GM06990 (cell line): ENCODE measurements around the gene ESRRG.

Source experiments
- DNase-seq: peaks from one replicate; pipeline ENCODE4 v3.0.0-alpha.2; 2011; ENCODE audit not compliant: insufficient read length; ENCODE audit errors: extremely low read depth
- H3K27me3 ChIP-seq: replicated peaks from 2 replicates; pipeline ENCODE4 v1.6.0; 2011; ENCODE audit warnings: low read length; ENCODE audit not compliant: control insufficient read depth, insufficient read depth
- H3K36me3 ChIP-seq: 2 replicates; pipeline ENCODE4 v1.5.1; 2011; ENCODE audit warnings: low read length; ENCODE audit not compliant: control insufficient read depth, insufficient read depth
- H3K4me3 ChIP-seq: replicated peaks from 2 replicates; pipeline ENCODE4 v1.5.1; 2011; ENCODE audit warnings: low read depth, mild to moderate bottlenecking, control low read depth, low read length
- TF ChIP-seq, protein P1 (sequence below): IDR thresholded peaks from 2 replicates; pipeline ENCODE4 v1.5.1; 2011; ENCODE audit warnings: low read length, control low read depth, mild to moderate bottlenecking, inconsistent platforms; ENCODE audit not compliant: insufficient read depth, poor library complexity, severe bottlenecking

Gene ESRRG

DNA sequence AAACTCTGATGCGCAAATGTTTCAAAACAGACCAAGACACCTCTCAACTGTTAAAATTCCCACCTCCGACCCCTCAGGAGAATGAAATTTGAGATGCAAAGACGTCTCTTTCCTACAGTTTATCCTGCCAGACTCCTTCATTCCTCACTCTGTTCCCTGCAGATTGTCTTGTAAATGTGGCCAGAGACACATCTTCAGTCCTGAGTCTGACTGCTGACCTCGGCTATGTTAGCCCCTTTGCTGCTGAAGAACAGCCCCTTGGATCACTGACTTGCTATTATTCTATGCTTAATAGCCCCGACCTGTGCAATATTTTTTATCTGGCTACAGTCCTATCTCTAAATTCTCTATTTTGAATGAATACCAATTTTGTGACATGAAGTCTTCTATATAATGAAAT is 16.6 kb upstream of the ESRRG start:
- Histone ChIP-seq H3K27me3 (no peaks in the 10 kb centered on the region), H3K4me3 (no peak overlapping the region), H3K36me3 (no peaks in the 10 kb centered on the region)
- DNase-seq: no peak
- TF ChIP-seq, protein P1, sequence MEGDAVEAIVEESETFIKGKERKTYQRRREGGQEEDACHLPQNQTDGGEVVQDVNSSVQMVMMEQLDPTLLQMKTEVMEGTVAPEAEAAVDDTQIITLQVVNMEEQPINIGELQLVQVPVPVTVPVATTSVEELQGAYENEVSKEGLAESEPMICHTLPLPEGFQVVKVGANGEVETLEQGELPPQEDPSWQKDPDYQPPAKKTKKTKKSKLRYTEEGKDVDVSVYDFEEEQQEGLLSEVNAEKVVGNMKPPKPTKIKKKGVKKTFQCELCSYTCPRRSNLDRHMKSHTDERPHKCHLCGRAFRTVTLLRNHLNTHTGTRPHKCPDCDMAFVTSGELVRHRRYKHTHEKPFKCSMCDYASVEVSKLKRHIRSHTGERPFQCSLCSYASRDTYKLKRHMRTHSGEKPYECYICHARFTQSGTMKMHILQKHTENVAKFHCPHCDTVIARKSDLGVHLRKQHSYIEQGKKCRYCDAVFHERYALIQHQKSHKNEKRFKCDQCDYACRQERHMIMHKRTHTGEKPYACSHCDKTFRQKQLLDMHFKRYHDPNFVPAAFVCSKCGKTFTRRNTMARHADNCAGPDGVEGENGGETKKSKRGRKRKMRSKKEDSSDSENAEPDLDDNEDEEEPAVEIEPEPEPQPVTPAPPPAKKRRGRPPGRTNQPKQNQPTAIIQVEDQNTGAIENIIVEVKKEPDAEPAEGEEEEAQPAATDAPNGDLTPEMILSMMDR: no peak

DNA sequence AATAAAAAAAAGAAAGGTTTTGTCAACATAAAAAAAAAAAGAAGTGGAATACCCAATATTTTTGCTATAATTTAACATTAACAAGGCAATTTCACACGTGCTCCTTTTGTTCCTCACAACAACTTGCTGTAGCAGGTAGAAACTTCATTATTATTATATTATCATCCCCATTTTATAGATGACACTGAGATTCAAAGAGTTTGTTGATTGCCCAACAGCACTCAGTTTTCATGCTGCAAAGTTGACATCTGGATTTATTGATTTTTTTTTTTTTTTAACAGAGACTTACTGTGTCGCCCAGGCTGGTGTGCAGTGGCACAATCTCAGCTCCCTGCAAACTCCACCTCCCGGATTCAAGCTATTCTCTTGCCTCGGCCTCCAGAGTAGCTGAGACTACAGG is 8.9 kb upstream of the ESRRG start:
- Histone ChIP-seq H3K27me3 (no peaks in the 10 kb centered on the region), H3K36me3 (no peaks in the 10 kb centered on the region), H3K4me3 (no peak overlapping the region)
- TF ChIP-seq, protein P1: no peak
- no peak for DNase-seq

DNA sequence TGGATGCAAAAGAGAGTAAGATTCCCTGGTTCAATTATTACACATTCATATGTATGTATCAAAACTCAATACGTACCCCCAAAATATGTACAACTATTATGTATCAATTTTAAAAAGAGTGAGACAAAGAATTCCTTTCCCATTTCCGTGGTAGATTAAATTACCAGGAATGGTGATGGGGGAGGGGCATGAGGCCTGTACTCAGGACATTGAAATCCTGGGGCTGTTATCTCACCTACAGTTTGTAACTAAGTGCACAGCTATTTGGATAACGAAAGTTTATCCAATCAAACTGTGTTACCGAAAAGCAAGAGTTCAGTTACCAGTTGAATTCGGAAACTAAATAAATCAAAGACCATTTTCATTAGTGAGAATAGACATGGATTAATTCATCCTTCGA is 8.3 kb upstream of the ESRRG start:
- H3K4me3 ChIP-seq: no peak overlapping the region
- DNase-seq: no peak
- H3K36me3 ChIP-seq: no peaks in the 10 kb centered on the region
- H3K27me3 ChIP-seq: no peaks in the 10 kb centered on the region
- TF ChIP-seq, protein P1: no peak

DNA sequence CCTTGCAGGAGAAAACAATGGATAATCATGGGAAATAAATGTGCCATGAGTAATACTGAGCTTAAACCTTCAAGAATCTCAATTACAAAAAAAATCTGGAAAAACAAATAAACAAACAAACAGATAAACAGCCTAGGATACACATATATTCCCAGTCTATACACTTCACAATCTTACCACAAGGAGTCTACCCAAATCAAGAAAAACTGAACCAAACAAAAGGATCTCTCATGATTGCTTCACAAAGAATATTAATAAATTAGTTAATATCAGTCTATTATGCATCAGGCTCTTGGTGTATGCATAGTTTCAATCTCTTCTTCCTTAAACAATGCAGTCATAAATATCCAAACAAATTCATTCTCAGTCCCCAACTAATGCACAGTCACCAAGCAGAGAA is 3.2 kb upstream of the ESRRG start:
- TF ChIP-seq, protein P1: no peak
- no peak for DNase-seq

DNA sequence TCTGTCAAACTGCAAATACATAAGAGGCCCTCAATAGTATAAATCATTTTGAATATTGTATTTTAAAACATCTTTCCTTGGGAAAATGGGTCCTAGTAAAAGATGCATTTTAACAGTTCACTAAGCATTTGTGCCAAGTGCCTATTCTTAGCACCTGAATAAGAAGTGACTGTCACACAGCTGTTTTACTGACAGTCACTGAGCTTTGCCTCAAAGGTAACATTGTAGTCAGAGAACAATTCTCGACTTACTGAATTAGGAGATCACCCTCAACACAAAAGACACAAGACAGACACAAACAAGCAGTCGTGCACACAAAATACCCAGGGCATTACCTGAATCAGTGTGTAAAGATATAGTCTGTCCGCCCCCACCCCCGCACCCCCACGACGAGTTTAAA is 408 bp downstream of the ESRRG start:
- no peak overlapping the region for H3K4me3 ChIP-seq
- TF ChIP-seq, protein P1: no peak
- H3K27me3 ChIP-seq: no peaks in the 10 kb centered on the region
- no peaks in the 10 kb centered on the region for H3K36me3 ChIP-seq
- DNase-seq: no peak

More for the DNA sequence above, 3.2 kb upstream of the ESRRG start:
- Histone ChIP-seq H3K4me3 (no peak overlapping the region), H3K36me3 (no peaks in the 10 kb centered on the region), H3K27me3 (no peaks in the 10 kb centered on the region)

DNA sequence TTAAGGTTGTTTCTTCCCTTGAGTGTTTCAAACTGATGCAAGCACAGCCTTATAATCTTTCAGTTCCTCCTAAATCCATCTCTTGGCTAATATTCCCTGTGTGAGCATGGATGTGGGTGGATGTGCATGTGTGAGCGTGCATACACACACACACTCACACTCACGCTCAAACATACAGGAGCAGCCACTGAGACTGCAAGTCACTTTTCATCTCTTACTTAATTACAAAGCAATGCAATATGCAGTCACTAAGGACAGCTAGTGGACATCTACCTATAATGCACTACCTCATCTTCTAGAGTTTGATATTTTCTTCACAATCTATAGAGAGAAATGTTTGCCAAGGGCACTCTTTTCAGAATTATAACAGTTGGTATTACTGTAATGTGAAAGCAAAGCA is 1.4 kb downstream of the ESRRG start:
- TF ChIP-seq, protein P1: no peak
- Histone ChIP-seq H3K36me3 (no peaks in the 10 kb centered on the region), H3K27me3 (no peaks in the 10 kb centered on the region), H3K4me3 (no peak overlapping the region)
- no peak for DNase-seq
